HG03520 (cell line): ENCODE results near the gene ADGRD1.

Experiments used
- ATAC-seq: cut with Tn5 transposase; IDR thresholded peaks from one replicate; pipeline ENCODE4 v1.9.1; 2021; ENCODE audit warnings: mild to moderate bottlenecking, moderate library complexity; ENCODE audit not compliant: unreplicated experiment

Gene ADGRD1

GRCh38 chr12:131038961-131039950, 85.5 kb downstream of the ADGRD1 start:
- no peak for ATAC-seq

GRCh38 chr12:131040491-131040890, 86.8 kb downstream of the ADGRD1 start:
- ATAC-seq: no peak

- no peak for ATAC-seq
These were observed 87.7 kb downstream of the ADGRD1 start for GRCh38 chr12:131041216-131041967.

- no peak for ATAC-seq
These were observed 88.5 kb downstream of the ADGRD1 start for GRCh38 chr12:131041968-131042833.

GRCh38 chr12:131042834-131043245, 89.1 kb downstream of the ADGRD1 start:
- no peak for ATAC-seq

- ATAC-seq: no peak
These were observed 89.7 kb downstream of the ADGRD1 start for GRCh38 chr12:131043401-131043871.

- no peak for ATAC-seq
These were observed 90.4 kb downstream of the ADGRD1 start for GRCh38 chr12:131044136-131044535.

GRCh38 chr12:131044760-131045381, 91.2 kb downstream of the ADGRD1 start:
- no peak for ATAC-seq

GRCh38 chr12:131045705-131046460, 92.2 kb downstream of the ADGRD1 start:
- ATAC-seq: no peak

- peak; percentile 44 for ATAC-seq
These were observed 93.4 kb downstream of the ADGRD1 start for GRCh38 chr12:131046813-131047788.

- ATAC-seq: no peak
These were observed 94.3 kb downstream of the ADGRD1 start for GRCh38 chr12:131047789-131048610.

GRCh38 chr12:131048611-131048990, 94.9 kb downstream of the ADGRD1 start:
- no peak for ATAC-seq

GRCh38 chr12:131049002-131049401, 95.3 kb downstream of the ADGRD1 start:
- ATAC-seq: no peak

GRCh38 chr12:131049549-131050339, 96.0 kb downstream of the ADGRD1 start:
- no peak for ATAC-seq

GRCh38 chr12:131050463-131051154, 96.9 kb downstream of the ADGRD1 start:
- no peak for ATAC-seq

- no peak for ATAC-seq
These were observed 97.4 kb downstream of the ADGRD1 start for GRCh38 chr12:131051155-131051473.
